Endothelial cell of umbilical vein (primary cell): ENCODE measurements around the gene STX16. TPM values are rescaled to one million over a fixed set of nuclear protein-coding genes. Genes with fewer than 3 reads are reported as not detected.

Experiments
- BruUV-seq: library from RNA; stranded (reverse); fragments of 400-500 nt; replicated peaks from 2 replicates; lab custom pipeline; 2021; lab: Mats Ljungman, UMichigan
- CTCF ChIA-PET: fragments of 300-600, 350-600 bp; sonication (Branson Sonifier 250); formaldehyde crosslinking; loops from one replicate; lab custom pipeline; 2021; ENCODE audit warnings: antibody characterized with exemption, inconsistent platforms; lab: Charles Lee
- POLR2A ChIA-PET: fragments of 300-600, 350-600 bp; sonication (Branson Sonifier 250); formaldehyde crosslinking; loops from one replicate; lab custom pipeline; 2021; ENCODE audit warnings: antibody characterized with exemption, inconsistent platforms; lab: Charles Lee
- DNase-seq: peaks from one replicate; pipeline ENCODE4 v3.0.0-alpha.2; 2011; ENCODE audit warnings: low read depth, low spot score
- FAIRE-seq: peaks from 2 replicates; lab custom pipeline; 2011; peaks lifted over from hg19 to GRCh38; lab: Jason Lieb, UNC
- H2AFZ ChIP-seq: 2 replicates; pipeline ENCODE4 v1.6.0; 2012; ENCODE audit warnings: low read depth, low read length, control low read depth, inconsistent platforms
- H3K27ac ChIP-seq: 2 replicates; pipeline ENCODE4 v1.5.1; 2011; ENCODE audit warnings: low read depth, mild to moderate bottlenecking, control low read depth, low read length, moderate library complexity; ENCODE audit not compliant: insufficient read depth
- H3K27me3 ChIP-seq, 2 experiments: 2 replicates each; pipeline versions ENCODE4 v1.6.0 to v1.6.1; 2011; ENCODE audit warnings: low read length in 2 of 2, mixed read lengths in 1 of 2; ENCODE audit not compliant: control insufficient read depth in 2 of 2, insufficient read depth in 2 of 2
- H3K36me3 ChIP-seq, 2 experiments: 2 replicates in 1 of 2; 3 replicates in 1 of 2; pipeline ENCODE4 v1.5.1; 2011; ENCODE audit warnings: low read length in 2 of 2, mild to moderate bottlenecking in 1 of 2, moderate library complexity in 1 of 2; ENCODE audit not compliant: control insufficient read depth in 2 of 2, insufficient read depth in 2 of 2; ENCODE audit errors: extremely low read depth in 1 of 2
- H3K4me1 ChIP-seq: 3 replicates; pipeline ENCODE4 v1.5.1; 2011; ENCODE audit warnings: mild to moderate bottlenecking, low read length; ENCODE audit not compliant: control insufficient read depth, insufficient read depth; ENCODE audit errors: extremely low read depth
- H3K4me2 ChIP-seq: 2 replicates; pipeline ENCODE4 v1.6.1; 2011; ENCODE audit warnings: low read length, control low read depth, mixed read lengths; ENCODE audit not compliant: insufficient read depth
- H3K4me3 ChIP-seq, 3 experiments: fragments of 200-600 bp in 1 of 3; sonication (generic), shearing (Covaris generic) in 1 of 3; replicated peaks in 1 of 3; 2 replicates each; pipeline ENCODE4 v1.5.1; 2011 to 2016; ENCODE audit warnings: control low read depth in 3 of 3, low read length in 3 of 3, mild to moderate bottlenecking in 2 of 3, inconsistent platforms in 1 of 3, low read depth in 1 of 3, moderate library complexity in 1 of 3; ENCODE audit not compliant: insufficient read depth in 1 of 3
- H3K79me2 ChIP-seq: 2 replicates; pipeline ENCODE4 v1.6.0; 2012; ENCODE audit warnings: low read length, inconsistent platforms; ENCODE audit not compliant: control insufficient read depth, insufficient read depth
- H3K9ac ChIP-seq: replicated peaks from 2 replicates; pipeline ENCODE3; 2011; ENCODE audit warnings: low read length, control low read depth; ENCODE audit not compliant: insufficient read depth; ENCODE audit errors: extremely low read depth
- H3K9me1 ChIP-seq: replicated peaks from 3 replicates; pipeline ENCODE4 v1.6.0; 2011; ENCODE audit warnings: mild to moderate bottlenecking, low read length; ENCODE audit not compliant: control insufficient read depth, insufficient read depth; ENCODE audit errors: extremely low read depth
- H3K9me3 ChIP-seq: replicated peaks from 2 replicates; pipeline ENCODE4 v1.5.1; 2012; ENCODE audit warnings: low read length, inconsistent platforms; ENCODE audit not compliant: control insufficient read depth, insufficient read depth
- H4K20me1 ChIP-seq: replicated peaks from 2 replicates; pipeline ENCODE3; 2011; ENCODE audit warnings: mild to moderate bottlenecking, low read length; ENCODE audit not compliant: control insufficient read depth, insufficient read depth; ENCODE audit errors: extremely low read depth
- CTCF ChIP-seq, 2 donors: IDR thresholded peaks; 1 replicate in 1 of 2; 2 replicates in 1 of 2; pipeline ENCODE4 v1.5.1; 2011; ENCODE audit warnings: low read length in 2 of 2, mild to moderate bottlenecking in 2 of 2, moderate library complexity in 2 of 2, control low read depth in 1 of 2, inconsistent platforms in 1 of 2, low read depth in 1 of 2; ENCODE audit not compliant: insufficient read depth in 1 of 2; ENCODE audit errors: extremely low read depth in 1 of 2
- EZH2 ChIP-seq: IDR thresholded peaks from 2 replicates; pipeline ENCODE4 v1.6.1; 2012; ENCODE audit warnings: borderline replicate concordance, low read depth, mild to moderate bottlenecking, moderate library complexity, low read length, inconsistent platforms; ENCODE audit not compliant: severe bottlenecking
- FOS ChIP-seq: IDR thresholded peaks from 2 replicates; pipeline ENCODE4 v1.6.1; 2011; ENCODE audit warnings: mild to moderate bottlenecking, low read length, moderate library complexity, borderline replicate concordance; ENCODE audit not compliant: insufficient read depth
- GATA2 ChIP-seq: IDR thresholded peaks from 2 replicates; pipeline ENCODE4 v1.7.0; 2011; ENCODE audit warnings: low read depth, mild to moderate bottlenecking, moderate library complexity, mixed read lengths, low read length; ENCODE audit not compliant: insufficient read length, insufficient read depth
- JUN ChIP-seq: IDR thresholded peaks from 2 replicates; pipeline ENCODE4 v1.6.1; 2011; ENCODE audit warnings: borderline replicate concordance, low read depth; ENCODE audit not compliant: insufficient read length, insufficient read depth
- MAX ChIP-seq: IDR thresholded peaks from 2 replicates; pipeline ENCODE4 v1.6.1; 2011; ENCODE audit not compliant: insufficient read depth, insufficient read length
- MYC ChIP-seq: IDR thresholded peaks from one replicate; pipeline ENCODE4 v1.6.1; 2011; ENCODE audit warnings: mild to moderate bottlenecking, low read depth, low read length
- POLR2A ChIP-seq: IDR thresholded peaks from 2 replicates; pipeline ENCODE4 v1.6.1; 2012; ENCODE audit warnings: low read depth, mild to moderate bottlenecking, control low read depth, low read length
- POLR2AphosphoS5 ChIP-seq: IDR thresholded peaks from 2 replicates; pipeline ENCODE4 v1.6.1; 2012; ENCODE audit warnings: low read depth, mild to moderate bottlenecking, control low read depth, low read length, moderate library complexity; ENCODE audit not compliant: insufficient read depth
- dilution Hi-C: fragments of 300-500 bp; cut with MboI; formaldehyde crosslinking; loops from one replicate; pipeline ENCODE4 v1.15.0; 2019; ENCODE audit warnings: low sequenced_read_pairs; ENCODE audit not compliant: extremely low pct_ligation_motif_present
- intact Hi-C: fragments of 100-400 bp; cut with micrococcal nuclease; formaldehyde crosslinking; loops from one replicate; pipeline ENCODE4 v1.10.0; 2022
- polyA plus RNA-seq, 4 experiments: library from polyadenylated mRNA; depleted of rRNA in 3 of 4; stranded (reverse) in 3 of 4; unstranded in 1 of 4; fragments of >200 nt; gene quantifications; 2 replicates each; pipeline versions ENCODE4 v1.2.1 to v1.2.3, GENCODE V29; 2011 to 2012; ENCODE audit warnings: missing spikeins in 1 of 4
- total RNA-seq: library from RNA; stranded (reverse); gene quantifications from 2 replicates; pipeline ENCODE4 v1.2.3, GENCODE V29; 2021

Gene STX16
- total and polyA plus RNA-seq, 2 donors (not counting 3 experiments of a cell fraction or from before 2014, with no cell fraction given): 43.1 to 63.5 TPM

- TF ChIP-seq GATA2 (no peak), MAX (no peak), MYC (no peak), JUN (no peak), CTCF (IDR thresholded peaks at IDR 0.05; ENCODE audit: extremely low read depth in 1 of 2, insufficient read depth in 1 of 2, low read depth in 1 of 2, low read length in 2 of 2) (no peak), EZH2 (no peak), FOS (no peak), POLR2AphosphoS5 (no peak), POLR2A (no peak)
- no peak for DNase-seq
Observed at GRCh38 chr20:58677079-58677604, 26.1 kb downstream of the STX16 start.

More at GRCh38 chr20:58677079-58677604, 26.1 kb downstream of the STX16 start:
- no peak for FAIRE-seq
- Histone ChIP-seq H3K27me3 (no peaks in the 10 kb centered on the region), H3K9ac (no peak overlapping the region), H3K36me3 (peaks cover 30 to 35% of the 10 kb centered on the region in 2 experiments), H3K4me2 (no peak overlapping the region), H3K9me1 (no peaks in the 10 kb centered on the region), H2AFZ (no peak overlapping the region), H4K20me1 (no peaks in the 10 kb centered on the region), H3K79me2 (no peaks in the 10 kb centered on the region), H3K27ac (no peak overlapping the region), H3K9me3 (no peaks in the 10 kb centered on the region), H3K4me1 (no peaks in the 10 kb centered on the region), H3K4me3 (no peak overlapping the region)
- intact Hi-C loops (no loop called here), dilution Hi-C loops (no loop called here)
- CTCF ChIA-PET: interaction anchor here (1.4 kb wide), 1 partner anchor 196 kb away, joined by 6 read pairs; no protein-coding TSS in a partner anchor
- POLR2A ChIA-PET: no interaction called here
- no TSS peak for BruUV-seq
